ENCODE results near the gene DDX1. TPM values are rescaled to one million over a fixed set of nuclear protein-coding genes. Genes with fewer than 3 reads are reported as not detected.

Gene DDX1
- total RNA-seq, 1 donor from 2014 or later, result 100 TPM

- no peak for DNase-seq (ENCODE audit: low spot score)
- Mint-ChIP-seq H3K9me3 (ENCODE audit: unreplicated experiment) (no peaks in the 10 kb centered on the region), H3K36me3 (ENCODE audit: low read depth, unreplicated experiment) (peaks cover 33% of the 10 kb centered on the region), H3K4me3 (ENCODE audit: unreplicated experiment) (no peak overlapping the region), H3K4me1 (ENCODE audit: unreplicated experiment) (no peaks in the 10 kb centered on the region), H3K27ac (ENCODE audit: unreplicated experiment) (no peak overlapping the region), H3K27me3 (ENCODE audit: unreplicated experiment) (no peaks in the 10 kb centered on the region)
- no peak for TF ChIP-seq CTCF (IDR thresholded peaks at IDR 0.05; ENCODE audit: unreplicated experiment)
These were observed 8.3 kb downstream of the DDX1 start for GRCh38 chr2:15599994-15600393.

DNA sequence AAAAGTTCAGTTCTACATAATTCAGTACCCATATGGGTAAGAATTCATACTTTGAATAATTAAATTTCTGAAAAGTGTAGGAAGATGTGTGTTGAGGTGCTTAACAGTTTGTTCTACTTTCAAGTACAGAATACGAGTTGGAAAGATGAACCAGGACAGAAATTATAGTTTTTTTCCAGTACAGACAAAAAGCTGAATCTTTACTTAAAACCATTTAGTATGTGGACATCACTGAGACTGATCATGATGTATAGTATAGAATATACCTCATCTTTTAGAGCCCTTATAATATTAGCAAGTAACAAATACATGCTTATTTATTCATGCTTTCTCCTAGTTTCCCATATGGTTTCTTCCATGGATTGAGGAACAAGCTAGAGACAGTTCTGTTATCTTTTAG is 10.0 kb downstream of the DDX1 start:
- no peaks in the 10 kb centered on the region for H3K27me3 Mint-ChIP-seq (ENCODE audit: unreplicated experiment)
- no peaks in the 10 kb centered on the region for H3K4me1 Mint-ChIP-seq (ENCODE audit: unreplicated experiment)
- H3K27ac Mint-ChIP-seq (ENCODE audit: unreplicated experiment), result no peak overlapping the region
- H3K36me3 Mint-ChIP-seq (ENCODE audit: low read depth, unreplicated experiment), result peaks cover 44% of the 10 kb centered on the region
- H3K4me3 Mint-ChIP-seq (ENCODE audit: unreplicated experiment), result no peak overlapping the region
- no peak for TF ChIP-seq CTCF (IDR thresholded peaks at IDR 0.05; ENCODE audit: unreplicated experiment)
- DNase-seq (ENCODE audit: low spot score), result no peak
- H3K9me3 Mint-ChIP-seq (ENCODE audit: unreplicated experiment), result no peaks in the 10 kb centered on the region

GRCh38 chr2:15602393-15602792 is 10.7 kb downstream of the DDX1 start:
- DNase-seq (ENCODE audit: low spot score), result no peak
- no peaks in the 10 kb centered on the region for H3K9me3 Mint-ChIP-seq (ENCODE audit: unreplicated experiment)
- H3K27me3 Mint-ChIP-seq (ENCODE audit: unreplicated experiment), result no peaks in the 10 kb centered on the region
- peaks cover 44% of the 10 kb centered on the region for H3K36me3 Mint-ChIP-seq (ENCODE audit: low read depth, unreplicated experiment)
- H3K4me3 Mint-ChIP-seq (ENCODE audit: unreplicated experiment), result no peak overlapping the region
- H3K27ac Mint-ChIP-seq (ENCODE audit: unreplicated experiment), result no peak overlapping the region
- no peaks in the 10 kb centered on the region for H3K4me1 Mint-ChIP-seq (ENCODE audit: unreplicated experiment)
- no peak for TF ChIP-seq CTCF (IDR thresholded peaks at IDR 0.05; ENCODE audit: unreplicated experiment)

GRCh38 chr2:15603044-15603765 is 11.5 kb downstream of the DDX1 start:
- H3K9me3 Mint-ChIP-seq (ENCODE audit: unreplicated experiment), result no peaks in the 10 kb centered on the region
- no peaks in the 10 kb centered on the region for H3K27me3 Mint-ChIP-seq (ENCODE audit: unreplicated experiment)
- no peak overlapping the region for H3K4me3 Mint-ChIP-seq (ENCODE audit: unreplicated experiment)
- H3K4me1 Mint-ChIP-seq (ENCODE audit: unreplicated experiment), result no peaks in the 10 kb centered on the region
- no peak for DNase-seq (ENCODE audit: low spot score)
- TF ChIP-seq CTCF (IDR thresholded peaks at IDR 0.05; ENCODE audit: unreplicated experiment), result no peak
- peaks cover 45% of the 10 kb centered on the region for H3K36me3 Mint-ChIP-seq (ENCODE audit: low read depth, unreplicated experiment)
- H3K27ac Mint-ChIP-seq (ENCODE audit: unreplicated experiment), result no peak overlapping the region

GRCh38 chr2:15603948-15604347 is 12.3 kb downstream of the DDX1 start:
- no peaks in the 10 kb centered on the region for H3K27me3 Mint-ChIP-seq (ENCODE audit: unreplicated experiment)
- no peaks in the 10 kb centered on the region for H3K4me1 Mint-ChIP-seq (ENCODE audit: unreplicated experiment)
- H3K27ac Mint-ChIP-seq (ENCODE audit: unreplicated experiment), result no peak overlapping the region
- H3K9me3 Mint-ChIP-seq (ENCODE audit: unreplicated experiment), result no peaks in the 10 kb centered on the region
- no peak overlapping the region for H3K4me3 Mint-ChIP-seq (ENCODE audit: unreplicated experiment)
- no peak for TF ChIP-seq CTCF (IDR thresholded peaks at IDR 0.05; ENCODE audit: unreplicated experiment)
- no peak for DNase-seq (ENCODE audit: low spot score)
- peaks cover 45% of the 10 kb centered on the region for H3K36me3 Mint-ChIP-seq (ENCODE audit: low read depth, unreplicated experiment)
